ENCODE data around the gene R3HDM2. TPM values are rescaled to one million over a fixed set of nuclear protein-coding genes. Genes with fewer than 3 reads are reported as not detected.
"Not testable (repeated sequence)": the region's sequence is repeated elsewhere in the genome, so short reads cannot be mapped to it uniquely, and the experiment has no call there.

The R3HDM2 gene
- total RNA-seq, 4 donors from 2014 or later, result 21.7 to 37.6 (median 29.3) TPM

DNA sequence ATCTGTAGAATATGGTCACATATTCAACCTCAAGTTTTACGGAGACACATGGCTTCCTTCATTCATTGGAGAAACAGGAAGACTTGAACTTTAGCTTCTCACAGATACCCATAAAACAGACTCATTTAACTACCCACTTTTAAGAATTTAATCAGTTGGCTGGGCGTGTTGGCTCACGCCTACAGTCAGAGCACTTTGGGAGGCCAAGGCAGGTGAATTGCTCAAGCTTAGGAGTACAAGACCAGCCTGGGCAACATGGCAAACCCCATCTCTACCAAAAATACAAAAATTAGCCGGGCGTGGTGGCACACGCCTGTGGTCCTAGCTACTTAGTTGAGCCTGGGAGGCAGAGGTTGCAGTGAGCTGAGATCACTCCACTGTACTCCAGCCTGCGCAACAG is 115.2 kb downstream of the R3HDM2 start:
- H3K4me3 ChIP-seq, result no peak overlapping the region
- DNase-seq, result no peak
- no peaks in the 10 kb centered on the region for H3K36me3 ChIP-seq
- no peaks in the 10 kb centered on the region for H3K9me3 ChIP-seq
- intact Hi-C loops (cut with DNase I), result no loop called here
- no peaks in the 10 kb centered on the region for H3K27me3 ChIP-seq
- 67 to 83% methylated on average over 3 to 7 of the region's 7 CpGs for WGBS, 2 donors
- TF ChIP-seq CTCF (IDR thresholded peaks at IDR 0.05) (no peak), POLR2A (IDR thresholded peaks at IDR 0.05) (no peak)
- H3K27ac ChIP-seq, result no peak overlapping the region
- peaks cover 0 to 26% (median 13%) of the 10 kb centered on the region in 3 donors for H3K4me1 ChIP-seq

DNA sequence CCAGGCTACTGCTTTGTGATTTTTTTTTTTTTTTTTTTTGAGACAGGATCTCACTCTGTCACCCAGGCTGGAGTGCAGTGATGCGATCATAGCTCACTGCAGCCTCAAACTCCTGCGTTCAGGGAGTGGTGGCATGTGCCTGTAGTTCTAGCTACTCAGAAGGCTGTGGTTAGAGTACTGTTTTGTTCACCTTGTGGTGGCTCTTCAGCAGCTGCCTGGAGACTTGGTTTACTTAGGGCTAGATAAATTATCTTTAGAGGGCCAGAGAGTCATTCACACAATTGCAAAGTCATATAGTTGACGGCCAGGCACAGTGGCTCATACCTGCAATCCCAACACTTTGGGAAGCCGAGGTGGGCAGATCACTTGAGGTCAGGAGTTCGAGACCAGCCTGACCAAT is 118.6 kb downstream of the R3HDM2 start:
- H3K4me3 ChIP-seq; H3K27ac ChIP-seq; H3K9me3 ChIP-seq; H3K27me3 ChIP-seq; intact Hi-C loops (cut with DNase I); DNase-seq: not testable (repeated sequence)
- peaks cover 0 to 25% (median 0%) of the 10 kb centered on the region in 3 donors for H3K36me3 ChIP-seq
- H3K4me1 ChIP-seq, result peaks cover 0 to 11% (median 4%) of the 10 kb centered on the region in 3 donors
- 87 to 92% methylated on average over 5 of the region's 5 CpGs for WGBS, 2 donors

DNA sequence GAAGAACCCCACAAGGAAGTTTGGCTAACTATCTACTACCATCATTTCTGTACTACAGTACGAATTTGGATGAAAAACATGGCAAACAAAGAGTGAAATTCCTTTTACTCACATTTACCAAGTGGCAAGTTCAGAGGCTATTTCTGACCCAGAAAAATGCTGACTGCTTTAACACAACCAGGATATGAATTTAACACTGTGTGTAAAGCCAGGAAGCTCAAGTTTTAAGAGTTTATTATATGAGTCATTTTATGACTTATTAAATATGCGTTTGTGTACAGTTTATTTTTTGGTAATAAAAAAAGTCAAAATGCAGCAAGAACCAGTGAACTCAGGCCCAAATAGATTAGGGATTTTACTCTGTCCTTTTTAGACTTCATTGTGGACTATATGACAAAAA is 121.4 kb downstream of the R3HDM2 start:
- intact Hi-C loops (cut with DNase I), result loop anchor here (10.0 kb wide), 1 partner anchor 145 kb away; the partner anchor contains the start of genes GLI1 and INHBE
- TF ChIP-seq CTCF (IDR thresholded peaks at IDR 0.05) (no peak), POLR2A (IDR thresholded peaks at IDR 0.05) (no peak)
- WGBS, 2 donors, result 33 to 38% methylated on average over 2 of the region's 2 CpGs
- no peak overlapping the region for H3K27ac ChIP-seq
- DNase-seq, result no peak
- no peaks in the 10 kb centered on the region for H3K4me1 ChIP-seq
- peaks cover 0 to 53% (median 0%) of the 10 kb centered on the region in 3 donors for H3K36me3 ChIP-seq
- no peaks in the 10 kb centered on the region for H3K27me3 ChIP-seq
- H3K4me3 ChIP-seq, result no peak overlapping the region
- H3K9me3 ChIP-seq, result no peaks in the 10 kb centered on the region

GRCh38 chr12:57300961-57301584 is 129.8 kb downstream of the R3HDM2 start:
- H3K36me3 ChIP-seq, result peaks cover 0 to 99% (median 21%) of the 10 kb centered on the region in 3 donors
- H3K4me3 ChIP-seq, result no peak overlapping the region
- DNase-seq, result no peak
- TF ChIP-seq POLR2A (IDR thresholded peaks at IDR 0.05) (no peak), CTCF (IDR thresholded peaks at IDR 0.05) (no peak)
- no peaks in the 10 kb centered on the region for H3K9me3 ChIP-seq
- no peaks in the 10 kb centered on the region for H3K4me1 ChIP-seq
- no peaks in the 10 kb centered on the region for H3K27me3 ChIP-seq
- 78 to 98% methylated on average over 3 of the region's 3 CpGs for WGBS, 2 donors
- H3K27ac ChIP-seq, result no peak overlapping the region
- intact Hi-C loops (cut with DNase I), result loop anchor here (10.0 kb wide), 1 partner anchor 154 kb away; the partner anchor contains the start of genes GLI1 and INHBE

DNA sequence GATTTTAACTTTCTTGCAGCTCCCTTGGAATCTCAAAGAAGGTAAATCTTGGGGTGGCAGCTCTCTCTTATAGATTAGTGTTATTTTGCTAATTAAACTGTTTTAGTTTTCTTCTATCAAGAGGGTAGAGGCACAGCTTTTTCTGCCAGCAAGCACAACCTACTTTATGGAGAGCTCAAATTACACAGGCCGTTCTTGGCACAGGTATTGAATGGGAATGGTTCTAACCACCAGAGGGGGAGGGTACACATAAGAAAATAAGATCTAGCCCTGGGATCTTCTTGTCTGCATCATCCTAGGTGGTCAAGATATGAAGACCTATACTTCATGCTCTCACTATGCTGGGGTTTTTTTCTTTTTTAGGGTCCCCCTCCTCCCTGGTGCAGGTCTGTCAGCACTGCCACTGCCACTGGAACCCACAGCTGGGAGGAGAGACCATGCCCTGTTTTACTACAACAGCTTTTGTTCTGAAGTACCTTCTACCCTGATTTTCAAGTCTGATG is 131.3 kb downstream of the R3HDM2 start:
- Histone ChIP-seq H3K27ac (no peak overlapping the region), H3K36me3 (peaks cover 0 to 100% (median 25%) of the 10 kb centered on the region in 3 donors), H3K4me1 (no peaks in the 10 kb centered on the region), H3K27me3 (no peaks in the 10 kb centered on the region), H3K9me3 (no peaks in the 10 kb centered on the region), H3K4me3 (no peak overlapping the region)
- 85 to 92% methylated on average over 1 of the region's 1 CpG for WGBS, 2 donors
- TF ChIP-seq CTCF (IDR thresholded peaks at IDR 0.05), result no peak
- no peak for TF ChIP-seq POLR2A (IDR thresholded peaks at IDR 0.05)
- no peak for DNase-seq
- intact Hi-C loops (cut with DNase I), result loop anchor here (10.0 kb wide), 1 partner anchor 155 kb away; the partner anchor contains the start of genes GLI1 and INHBE
